ENCODE data around the gene SRGAP3.

DNA sequence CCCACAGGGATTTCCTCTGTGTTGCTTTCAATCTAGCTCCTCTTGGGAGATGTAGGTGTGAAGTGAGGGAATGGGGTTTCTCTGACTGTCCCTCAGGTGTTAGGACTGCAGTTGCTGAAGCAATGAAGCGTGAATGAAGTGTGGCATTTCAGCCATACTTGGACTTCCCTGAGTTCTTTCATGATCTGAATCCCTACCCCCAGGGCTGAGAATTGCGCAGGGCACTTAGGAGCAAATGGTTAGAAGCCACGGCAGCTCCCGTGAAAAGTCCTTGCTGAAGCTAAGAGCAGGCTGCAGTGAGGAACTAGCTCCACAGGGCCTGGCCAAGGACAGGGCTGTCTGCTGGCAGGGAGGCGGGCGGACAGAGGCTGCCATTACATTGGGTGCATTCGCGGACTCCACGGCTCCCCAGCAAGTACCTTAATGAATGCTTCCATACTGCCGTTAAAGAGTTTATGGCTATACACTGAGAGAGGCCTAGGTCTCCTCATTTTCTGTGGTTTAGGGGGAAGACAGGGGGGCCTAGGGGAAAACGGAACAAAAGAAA is 217.1 kb downstream of the SRGAP3 start:
- TF ChIP-seq, protein P1, sequence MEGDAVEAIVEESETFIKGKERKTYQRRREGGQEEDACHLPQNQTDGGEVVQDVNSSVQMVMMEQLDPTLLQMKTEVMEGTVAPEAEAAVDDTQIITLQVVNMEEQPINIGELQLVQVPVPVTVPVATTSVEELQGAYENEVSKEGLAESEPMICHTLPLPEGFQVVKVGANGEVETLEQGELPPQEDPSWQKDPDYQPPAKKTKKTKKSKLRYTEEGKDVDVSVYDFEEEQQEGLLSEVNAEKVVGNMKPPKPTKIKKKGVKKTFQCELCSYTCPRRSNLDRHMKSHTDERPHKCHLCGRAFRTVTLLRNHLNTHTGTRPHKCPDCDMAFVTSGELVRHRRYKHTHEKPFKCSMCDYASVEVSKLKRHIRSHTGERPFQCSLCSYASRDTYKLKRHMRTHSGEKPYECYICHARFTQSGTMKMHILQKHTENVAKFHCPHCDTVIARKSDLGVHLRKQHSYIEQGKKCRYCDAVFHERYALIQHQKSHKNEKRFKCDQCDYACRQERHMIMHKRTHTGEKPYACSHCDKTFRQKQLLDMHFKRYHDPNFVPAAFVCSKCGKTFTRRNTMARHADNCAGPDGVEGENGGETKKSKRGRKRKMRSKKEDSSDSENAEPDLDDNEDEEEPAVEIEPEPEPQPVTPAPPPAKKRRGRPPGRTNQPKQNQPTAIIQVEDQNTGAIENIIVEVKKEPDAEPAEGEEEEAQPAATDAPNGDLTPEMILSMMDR (conservative IDR thresholded peaks at IDR 0.05; ENCODE audit: low read depth, low read length): no peak
- no peak for TF ChIP-seq EZH2 (IDR thresholded peaks at IDR 0.05; ENCODE audit: borderline replicate concordance, low read depth, low read length, poor library complexity, severe bottlenecking)

All from A673 (cell line).